Activated CD4-positive, CD25-positive, alpha-beta regulatory T cell treated with anti-CD3 and anti-CD28 coated beads, Interleukin-2, amount 50 U/mL, for 16 hours (primary cell): ENCODE results near the gene LYSET.
"Not testable (repeated sequence)": the region's sequence is repeated elsewhere in the genome, so short reads cannot be mapped to it uniquely, and the experiment has no call there.

Experiments used
- DNase-seq: peaks from one replicate; pipeline ENCODE4 v3.0.0-alpha.2; 2020; ENCODE audit warnings: low read depth, low spot score

Gene LYSET

GRCh38 chr14:93223565-93223964 lies 38.4 kb downstream of the LYSET start:
- no peak for DNase-seq

GRCh38 chr14:93228550-93228949 lies 43.4 kb downstream of the LYSET start:
- no peak for DNase-seq

- no peak for DNase-seq
These were observed 45.4 kb downstream of the LYSET start for GRCh38 chr14:93230539-93230938.

- no peak for DNase-seq
These were observed 46.2 kb downstream of the LYSET start for GRCh38 chr14:93231129-93231979.

- no peak for DNase-seq
These were observed 47.0 kb downstream of the LYSET start for GRCh38 chr14:93232159-93232558.

- not testable (repeated sequence) for DNase-seq
These were observed 48.0 kb downstream of the LYSET start for GRCh38 chr14:93233078-93233477.

- DNase-seq, result no peak
These were observed 49.7 kb downstream of the LYSET start for GRCh38 chr14:93234798-93235197.
